ENCODE data around the gene ANO3. TPM values are rescaled to one million over a fixed set of nuclear protein-coding genes. Genes with fewer than 3 reads are reported as not detected.

The ANO3 gene
- total and polyA plus RNA-seq, 9 donors, result 0.04 to 0.70 (median 0.13) TPM

DNA sequence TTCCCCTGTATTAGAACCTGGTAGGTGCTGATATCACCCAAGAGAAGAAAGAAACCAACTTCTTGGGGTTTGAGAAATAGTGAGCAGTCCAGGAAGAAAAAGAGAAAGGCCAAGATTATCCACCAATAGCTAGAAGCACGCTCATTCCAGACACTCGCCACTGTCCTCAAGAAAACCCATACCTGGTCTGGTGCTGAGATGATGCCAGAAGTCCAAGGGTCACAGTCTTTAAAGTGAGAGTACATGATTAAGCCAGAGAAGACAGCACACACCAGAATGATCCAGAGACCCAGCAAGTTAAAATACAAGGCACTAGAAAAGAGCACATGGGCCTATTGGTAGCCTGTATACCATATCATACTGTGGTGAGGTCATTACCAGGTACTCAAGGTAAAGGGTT, 366.3 kb downstream of the ANO3 start:
- no peak for DNase-seq
- WGBS (ENCODE audit: insufficient coverage), result no CpG with 5 or more reads among the region's 2 CpGs
- H3K9me3 ChIP-seq (replicated peaks; ENCODE audit: control insufficient read depth, low read depth, low read length), result no peaks in the 10 kb centered on the region

DNA sequence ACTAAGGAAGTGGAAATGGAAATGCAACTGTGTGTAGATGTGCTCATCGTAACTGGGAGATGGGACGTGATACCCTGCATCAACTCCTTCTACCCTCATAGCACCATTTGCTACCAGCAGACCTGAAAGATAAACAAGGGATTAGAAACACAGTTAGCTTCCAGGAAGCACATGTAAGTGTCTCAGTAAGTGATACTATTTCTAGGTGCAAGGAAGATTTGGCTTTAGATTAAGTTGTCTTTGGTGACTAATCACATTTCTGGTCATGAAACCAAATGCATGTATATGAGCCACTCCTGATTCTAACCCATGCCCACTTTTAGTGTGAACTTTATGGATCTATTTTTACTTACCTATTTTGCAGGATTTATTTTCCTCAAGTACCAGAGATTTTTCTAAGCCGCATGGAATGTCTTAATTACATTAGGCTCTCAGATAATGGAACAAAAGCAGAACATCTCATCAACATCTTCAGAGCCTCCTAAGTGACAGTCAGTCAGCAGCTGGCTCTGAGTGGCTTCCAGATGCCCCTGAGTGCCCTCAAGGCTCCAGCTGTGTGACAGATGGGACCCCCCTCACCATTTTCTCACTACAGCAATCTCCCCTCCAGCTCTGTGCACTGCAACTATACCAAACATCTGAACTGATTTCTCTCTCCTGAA, 368.8 kb downstream of the ANO3 start:
- no peaks in the 10 kb centered on the region for H3K9me3 ChIP-seq (replicated peaks; ENCODE audit: control insufficient read depth, low read depth, low read length)
- no peak overlapping the region for H3K4me3 ChIP-seq (ENCODE audit: low read length)
- H3K4me1 ChIP-seq (ENCODE audit: control insufficient read depth, insufficient read depth, low read length), result peaks cover 2% of the 10 kb centered on the region
- WGBS (ENCODE audit: insufficient coverage), result 60% methylated on average over 1 of the region's 3 CpGs
- no peaks in the 10 kb centered on the region for H3K27me3 ChIP-seq (ENCODE audit: control insufficient read depth, insufficient read depth, low read length)
- no peak for DNase-seq
- no peak overlapping the region for H3K27ac ChIP-seq (ENCODE audit: low read length)
- no peaks in the 10 kb centered on the region for H3K36me3 ChIP-seq (ENCODE audit: control insufficient read depth, insufficient read depth, low read length)

More for the DNA sequence above, 366.3 kb downstream of the ANO3 start:
- peaks cover 2% of the 10 kb centered on the region for H3K4me1 ChIP-seq (ENCODE audit: control insufficient read depth, insufficient read depth, low read length)
- H3K4me3 ChIP-seq (ENCODE audit: low read length), result no peak overlapping the region
- no peaks in the 10 kb centered on the region for H3K36me3 ChIP-seq (ENCODE audit: control insufficient read depth, insufficient read depth, low read length)
- no peak overlapping the region for H3K27ac ChIP-seq (ENCODE audit: low read length)
- no peaks in the 10 kb centered on the region for H3K27me3 ChIP-seq (ENCODE audit: control insufficient read depth, insufficient read depth, low read length)

DNA sequence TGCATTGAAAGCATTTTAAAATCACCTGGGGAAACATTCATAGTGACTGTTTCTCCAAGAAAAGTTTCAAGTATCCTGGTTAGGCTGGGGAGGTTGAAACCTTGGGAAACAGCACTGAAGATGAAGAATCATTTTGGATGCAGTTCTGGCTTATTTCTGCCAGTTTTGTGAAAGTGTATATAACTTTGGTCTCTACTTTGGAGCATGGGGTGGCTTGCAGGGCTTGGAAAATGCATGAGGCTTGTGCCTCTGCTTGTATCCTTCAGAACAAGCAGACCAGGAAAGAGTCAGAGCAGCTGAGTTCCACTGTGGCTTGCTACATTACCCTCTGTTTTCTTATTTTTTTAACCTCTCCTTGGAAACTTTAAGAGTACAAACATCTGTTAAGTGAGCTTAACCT, 370.5 kb downstream of the ANO3 start:
- no peaks in the 10 kb centered on the region for H3K36me3 ChIP-seq (ENCODE audit: control insufficient read depth, insufficient read depth, low read length)
- H3K9me3 ChIP-seq (replicated peaks; ENCODE audit: control insufficient read depth, low read depth, low read length), result no peaks in the 10 kb centered on the region
- peaks cover 2% of the 10 kb centered on the region for H3K4me1 ChIP-seq (ENCODE audit: control insufficient read depth, insufficient read depth, low read length)
- H3K27ac ChIP-seq (ENCODE audit: low read length), result peak overlapping the region; percentile 67
- no peaks in the 10 kb centered on the region for H3K27me3 ChIP-seq (ENCODE audit: control insufficient read depth, insufficient read depth, low read length)
- peak; percentile 97 for DNase-seq
- H3K4me3 ChIP-seq (ENCODE audit: low read length), result no peak overlapping the region

DNA sequence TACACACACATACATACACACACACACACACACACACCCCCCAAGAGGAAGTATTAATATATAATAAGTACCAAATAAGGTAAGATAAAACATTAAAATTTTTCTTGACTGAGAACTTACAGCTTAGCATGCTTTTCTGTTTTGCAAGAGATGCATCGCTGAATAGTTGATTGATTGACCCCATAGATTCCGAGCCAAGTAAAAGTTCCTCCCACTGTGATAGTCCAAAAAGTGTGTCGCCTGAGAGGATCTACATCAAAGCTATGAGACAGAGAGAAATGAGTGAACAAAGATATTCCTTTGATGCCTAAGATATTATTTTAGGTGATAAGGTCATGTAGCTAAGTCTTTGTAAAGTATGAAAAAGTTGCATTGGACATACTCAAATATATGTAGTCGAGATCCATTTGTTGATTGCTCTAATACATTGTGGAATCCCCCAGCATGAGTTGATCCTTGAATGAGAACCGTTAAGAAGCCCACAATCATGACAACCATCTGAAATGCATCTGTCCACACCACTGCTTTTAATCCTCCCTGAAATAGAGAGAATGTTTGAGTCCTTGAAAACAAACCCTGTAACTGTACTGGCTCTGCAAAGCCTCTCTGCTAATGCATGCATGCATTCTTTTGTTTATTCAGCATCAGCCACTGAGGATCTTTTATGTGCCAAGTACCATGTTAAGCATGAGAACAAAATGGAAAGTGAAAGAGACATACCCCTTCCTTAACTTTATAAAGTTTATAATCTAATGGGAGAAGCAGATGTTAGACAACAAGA, 371.7 kb downstream of the ANO3 start:
- 68% methylated on average over 3 of the region's 5 CpGs for WGBS (ENCODE audit: insufficient coverage)
- Histone ChIP-seq H3K4me3 (ENCODE audit: low read length) (no peak overlapping the region), H3K27ac (ENCODE audit: low read length) (peak overlapping the region; percentile 67), H3K27me3 (ENCODE audit: control insufficient read depth, insufficient read depth, low read length) (no peaks in the 10 kb centered on the region), H3K9me3 (replicated peaks; ENCODE audit: control insufficient read depth, low read depth, low read length) (no peaks in the 10 kb centered on the region), H3K36me3 (ENCODE audit: control insufficient read depth, insufficient read depth, low read length) (no peaks in the 10 kb centered on the region), H3K4me1 (ENCODE audit: control insufficient read depth, insufficient read depth, low read length) (peaks cover 2% of the 10 kb centered on the region)
- peak; percentile 8 for DNase-seq

DNA sequence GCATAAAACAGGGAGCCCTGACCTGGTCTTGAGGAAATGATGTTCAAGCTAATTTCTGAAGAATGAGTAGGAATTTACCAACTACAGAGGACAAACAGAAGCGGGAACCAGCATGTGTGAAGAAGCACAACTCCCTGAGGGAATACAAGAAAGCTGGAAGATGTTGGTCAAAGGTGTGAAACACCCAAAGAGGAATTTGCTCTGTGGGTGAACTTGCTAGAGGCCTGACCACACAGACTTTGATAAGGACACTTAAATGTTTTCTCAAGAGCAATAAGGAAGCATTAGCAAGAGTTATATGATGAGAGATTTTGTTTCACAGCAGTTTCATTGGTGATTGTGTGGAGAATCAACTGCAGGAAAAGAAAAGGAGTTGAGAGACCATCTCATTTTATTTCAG, 372.3 kb downstream of the ANO3 start:
- Histone ChIP-seq H3K36me3 (ENCODE audit: control insufficient read depth, insufficient read depth, low read length) (no peaks in the 10 kb centered on the region), H3K4me3 (ENCODE audit: low read length) (no peak overlapping the region), H3K27me3 (ENCODE audit: control insufficient read depth, insufficient read depth, low read length) (no peaks in the 10 kb centered on the region), H3K9me3 (replicated peaks; ENCODE audit: control insufficient read depth, low read depth, low read length) (no peaks in the 10 kb centered on the region), H3K27ac (ENCODE audit: low read length) (no peak overlapping the region), H3K4me1 (ENCODE audit: control insufficient read depth, insufficient read depth, low read length) (peaks cover 2% of the 10 kb centered on the region)
- DNase-seq, result no peak
- 100% methylated on average over 1 of the region's 1 CpG for WGBS (ENCODE audit: insufficient coverage)

DNA sequence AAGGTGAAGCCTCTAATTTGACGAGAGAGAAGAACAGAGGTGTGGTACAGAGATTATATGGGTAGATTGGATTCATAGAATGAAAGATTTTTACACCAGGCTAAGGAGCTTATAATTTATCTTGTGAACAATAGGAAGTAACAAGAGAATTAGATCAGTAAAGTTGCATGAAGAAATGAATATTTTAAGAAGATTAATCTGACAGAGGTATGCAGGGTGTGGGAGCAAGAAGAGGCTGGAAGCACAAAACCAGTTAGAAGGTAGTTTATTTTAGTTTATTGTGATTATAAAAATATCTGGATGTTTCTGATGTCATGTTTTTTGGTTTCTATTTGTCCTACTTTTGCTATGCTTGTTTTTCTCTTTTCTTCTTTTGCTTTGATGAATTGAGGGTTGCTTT, 374.3 kb downstream of the ANO3 start:
- Histone ChIP-seq H3K9me3 (replicated peaks; ENCODE audit: control insufficient read depth, low read depth, low read length) (no peaks in the 10 kb centered on the region), H3K4me1 (ENCODE audit: control insufficient read depth, insufficient read depth, low read length) (peaks cover 2% of the 10 kb centered on the region), H3K27ac (ENCODE audit: low read length) (no peak overlapping the region), H3K36me3 (ENCODE audit: control insufficient read depth, insufficient read depth, low read length) (no peaks in the 10 kb centered on the region), H3K4me3 (ENCODE audit: low read length) (no peak overlapping the region), H3K27me3 (ENCODE audit: control insufficient read depth, insufficient read depth, low read length) (no peaks in the 10 kb centered on the region)
- WGBS (ENCODE audit: insufficient coverage), result 80% methylated on average over 1 of the region's 1 CpG
- no peak for DNase-seq

DNA sequence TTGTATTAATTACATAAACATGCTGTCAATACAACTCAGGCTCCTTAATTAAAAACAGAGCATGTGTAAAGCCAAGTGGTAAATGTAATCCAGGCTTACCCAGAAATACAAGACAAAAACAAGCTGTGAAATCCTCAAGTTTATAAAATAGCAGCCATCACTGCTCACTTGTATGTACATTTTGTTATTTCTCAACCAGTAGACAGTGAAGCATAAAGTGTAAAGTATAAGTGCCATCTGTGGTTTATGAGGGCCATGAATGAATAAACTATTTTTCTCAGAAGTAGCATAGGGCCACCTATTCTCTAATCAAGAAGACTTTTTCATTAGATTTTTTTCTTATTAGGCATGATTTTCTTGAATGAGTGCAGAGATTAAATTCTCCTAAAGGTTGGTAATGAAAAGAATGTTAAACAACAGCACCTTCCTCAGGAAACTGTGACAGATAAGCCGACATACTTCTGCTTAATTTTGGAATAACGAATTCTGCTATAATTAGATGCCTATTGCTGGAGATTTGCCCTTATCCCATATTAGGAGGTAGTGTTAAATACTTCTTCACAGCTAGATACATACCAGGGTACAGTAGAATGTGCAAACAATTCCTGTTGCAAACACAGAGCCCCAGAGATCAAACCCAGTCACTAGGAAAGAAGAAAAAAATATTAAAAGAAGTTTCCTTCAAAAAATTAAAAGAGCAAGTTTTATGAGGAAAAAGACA, 377.0 kb downstream of the ANO3 start:
- no CpG with 5 or more reads among the region's 2 CpGs for WGBS (ENCODE audit: insufficient coverage)
- Histone ChIP-seq H3K36me3 (ENCODE audit: control insufficient read depth, insufficient read depth, low read length) (no peaks in the 10 kb centered on the region), H3K27ac (ENCODE audit: low read length) (no peak overlapping the region), H3K9me3 (replicated peaks; ENCODE audit: control insufficient read depth, low read depth, low read length) (no peaks in the 10 kb centered on the region), H3K4me1 (ENCODE audit: control insufficient read depth, insufficient read depth, low read length) (no peaks in the 10 kb centered on the region), H3K27me3 (ENCODE audit: control insufficient read depth, insufficient read depth, low read length) (no peaks in the 10 kb centered on the region), H3K4me3 (ENCODE audit: low read length) (no peak overlapping the region)
- DNase-seq, result no peak

DNA sequence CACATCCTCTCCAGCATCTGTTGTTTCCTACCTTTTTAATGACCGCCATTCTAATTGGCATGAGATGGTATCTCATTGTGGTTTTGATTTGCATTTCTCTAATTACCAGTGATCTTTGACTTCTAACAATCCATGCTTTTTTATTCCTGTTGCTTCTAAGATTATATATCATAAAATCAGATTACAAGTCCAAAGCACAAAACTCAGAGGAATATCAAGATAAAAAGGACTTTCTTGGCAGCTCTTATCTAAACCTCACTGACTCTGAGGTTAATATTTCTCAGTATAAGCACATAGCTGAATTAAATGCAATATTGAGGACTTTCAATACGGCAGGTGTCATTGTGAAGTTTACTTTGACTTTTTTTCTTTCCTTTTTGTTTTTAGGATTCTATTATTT, 378.6 kb downstream of the ANO3 start:
- no peaks in the 10 kb centered on the region for H3K36me3 ChIP-seq (ENCODE audit: control insufficient read depth, insufficient read depth, low read length)
- no peaks in the 10 kb centered on the region for H3K4me1 ChIP-seq (ENCODE audit: control insufficient read depth, insufficient read depth, low read length)
- H3K27ac ChIP-seq (ENCODE audit: low read length), result no peak overlapping the region
- DNase-seq, result no peak
- no peak overlapping the region for H3K4me3 ChIP-seq (ENCODE audit: low read length)
- WGBS (ENCODE audit: insufficient coverage), result no CpG with 5 or more reads among the region's 2 CpGs
- no peaks in the 10 kb centered on the region for H3K9me3 ChIP-seq (replicated peaks; ENCODE audit: control insufficient read depth, low read depth, low read length)
- H3K27me3 ChIP-seq (ENCODE audit: control insufficient read depth, insufficient read depth, low read length), result no peaks in the 10 kb centered on the region

DNA sequence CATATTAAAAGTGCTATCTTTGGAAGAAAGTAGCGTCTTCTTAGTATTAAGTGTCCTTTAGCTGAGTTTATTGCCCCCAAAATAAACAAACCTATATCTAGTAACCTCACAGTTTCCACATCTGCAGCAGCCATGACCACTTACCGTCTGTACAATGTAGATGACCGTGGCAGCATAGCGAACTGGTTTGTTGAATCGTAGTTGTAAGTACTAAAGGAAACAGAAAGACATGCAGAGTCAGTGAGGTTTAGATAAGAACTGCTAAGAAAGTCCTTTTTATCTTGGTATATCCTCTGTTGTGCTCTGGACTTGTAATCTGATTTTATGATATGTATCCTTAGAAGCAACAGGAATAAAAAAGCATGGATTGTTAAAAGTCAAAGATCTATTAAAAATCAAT, 380.6 kb downstream of the ANO3 start:
- H3K9me3 ChIP-seq (replicated peaks; ENCODE audit: control insufficient read depth, low read depth, low read length), result no peaks in the 10 kb centered on the region
- H3K4me1 ChIP-seq (ENCODE audit: control insufficient read depth, insufficient read depth, low read length), result no peaks in the 10 kb centered on the region
- H3K27me3 ChIP-seq (ENCODE audit: control insufficient read depth, insufficient read depth, low read length), result no peaks in the 10 kb centered on the region
- no peaks in the 10 kb centered on the region for H3K36me3 ChIP-seq (ENCODE audit: control insufficient read depth, insufficient read depth, low read length)
- WGBS (ENCODE audit: insufficient coverage), result 67% methylated on average over 3 of the region's 5 CpGs
- no peak for DNase-seq
- H3K27ac ChIP-seq (ENCODE audit: low read length), result no peak overlapping the region
- H3K4me3 ChIP-seq (ENCODE audit: low read length), result no peak overlapping the region
